IMR-90 (cell line): Measurements from ENCODE around the gene RAPGEF3. TPM values are rescaled to one million over a fixed set of nuclear protein-coding genes. Genes with fewer than 3 reads are reported as not detected.

Source experiments
- ATAC-seq: fragments of 200-7000 bp; cut with Tn5 transposase; 2 replicates; pipeline ENCODE4 v1.9.1; 2020; ENCODE audit warnings: low read depth, mild to moderate bottlenecking, moderate library complexity
- BruUV-seq: library from RNA; stranded (reverse); fragments of 400-500 nt; replicated peaks from 2 replicates; lab custom pipeline; 2021; lab: Mats Ljungman, UMichigan
- CTCF ChIA-PET: fragments of 300-600 bp; formaldehyde crosslinking; extraction: SDS; loops from one replicate; lab custom pipeline; 2021; ENCODE audit warnings: antibody characterized with exemption; lab: Yijun Ruan, JAX
- POLR2A ChIA-PET: fragments of 300-600 bp; sonication (Branson Sonifier 250); formaldehyde crosslinking; loops from one replicate; lab custom pipeline; 2022; ENCODE audit warnings: antibody characterized with exemption; ENCODE audit not compliant: unreplicated experiment; lab: Charles Lee
- DNase-seq: peaks from one replicate; pipeline ENCODE4 v3.0.0; 2013
- H2AFZ ChIP-seq: replicated peaks from 2 replicates; pipeline ENCODE3; 2013; ENCODE audit warnings: low read length, mild to moderate bottlenecking; ENCODE audit not compliant: poor library complexity
- H2AK5ac ChIP-seq: 2 replicates; pipeline ENCODE4 v1.6.1; 2013; ENCODE audit warnings: low read depth, low read length, inconsistent platforms
- H2AK9ac ChIP-seq: replicated peaks from 2 replicates; pipeline ENCODE3; 2013; ENCODE audit warnings: mild to moderate bottlenecking, low read depth, low read length, moderate library complexity; ENCODE audit not compliant: poor library complexity
- H2BK120ac ChIP-seq: 2 replicates; pipeline ENCODE4 v1.6.1; 2013; ENCODE audit warnings: low read depth, low read length, inconsistent platforms
- H2BK15ac ChIP-seq: 3 replicates; pipeline ENCODE4 v1.6.1; 2013; ENCODE audit warnings: low read depth, low read length, inconsistent platforms
- H2BK20ac ChIP-seq: 2 replicates; pipeline ENCODE4 v1.6.1; 2013; ENCODE audit warnings: low read depth, mild to moderate bottlenecking, inconsistent platforms, low read length, moderate library complexity
- H2BK5ac ChIP-seq: 2 replicates; pipeline ENCODE4 v1.6.1; 2013; ENCODE audit warnings: mild to moderate bottlenecking, low read depth, low read length, inconsistent platforms; ENCODE audit not compliant: poor library complexity, severe bottlenecking
- H3K14ac ChIP-seq: replicated peaks from 2 replicates; pipeline ENCODE4 v1.6.1; 2013; ENCODE audit warnings: low read depth, low read length, inconsistent platforms
- H3K18ac ChIP-seq: 2 replicates; pipeline ENCODE4 v1.6.1; 2013; ENCODE audit warnings: low read depth, low read length, control low read depth
- H3K23ac ChIP-seq: 2 replicates; pipeline ENCODE4 v1.6.1; 2013; ENCODE audit warnings: low read depth, low read length, inconsistent platforms
- H3K27ac ChIP-seq: 2 replicates; pipeline ENCODE4 v1.5.1; 2013; ENCODE audit warnings: mild to moderate bottlenecking, control low read depth, low read length; ENCODE audit not compliant: insufficient read depth
- H3K27me3 ChIP-seq: 2 replicates; pipeline ENCODE4 v1.6.1; 2013; ENCODE audit warnings: low read length; ENCODE audit not compliant: control insufficient read depth, insufficient read depth
- H3K36me3 ChIP-seq: 2 replicates; pipeline ENCODE4 v1.6.1; 2013; ENCODE audit warnings: low read length, mixed read lengths; ENCODE audit not compliant: control insufficient read depth, insufficient read depth
- H3K4ac ChIP-seq: 2 replicates; pipeline ENCODE4 v1.6.1; 2013; ENCODE audit warnings: low read depth, low read length, inconsistent platforms
- H3K4me1 ChIP-seq: 2 replicates; pipeline ENCODE4 v1.6.1; 2013; ENCODE audit warnings: low read length, mixed read lengths; ENCODE audit not compliant: control insufficient read depth, insufficient read depth
- H3K4me2 ChIP-seq: 2 replicates; pipeline ENCODE4 v1.6.1; 2013; ENCODE audit warnings: low read depth, mild to moderate bottlenecking, control low read depth, low read length, moderate library complexity
- H3K4me3 ChIP-seq: 2 replicates; pipeline ENCODE4 v1.5.1; 2013; ENCODE audit warnings: low read depth, mild to moderate bottlenecking, control low read depth, low read length, moderate library complexity; ENCODE audit not compliant: insufficient read depth
- H3K56ac ChIP-seq: 2 replicates; pipeline ENCODE4 v1.6.1; 2013; ENCODE audit warnings: low read length, inconsistent platforms; ENCODE audit not compliant: insufficient read depth; ENCODE audit errors: extremely low read depth
- H3K79me1 ChIP-seq, 2 experiments: 2 replicates each; pipeline ENCODE4 v1.6.1; 2013; ENCODE audit warnings: low read length in 2 of 2, inconsistent platforms in 1 of 2, low read depth in 1 of 2
- H3K9ac ChIP-seq: 2 replicates; pipeline ENCODE4 v1.6.1; 2013; ENCODE audit warnings: low read depth, low read length, control low read depth
- H3K9me1 ChIP-seq: 2 replicates; pipeline ENCODE4 v1.6.1; 2013; ENCODE audit warnings: low read length, inconsistent platforms; ENCODE audit not compliant: insufficient read depth
- H3K9me3 ChIP-seq: 2 replicates; pipeline ENCODE4 v1.6.1; 2013; ENCODE audit warnings: low read length; ENCODE audit not compliant: control insufficient read depth, insufficient read depth
- H4K20me1 ChIP-seq: 2 replicates; pipeline ENCODE4 v1.6.1; 2013; ENCODE audit warnings: low read length, inconsistent platforms; ENCODE audit not compliant: insufficient read depth
- H4K5ac ChIP-seq: 2 replicates; pipeline ENCODE4 v1.6.1; 2013; ENCODE audit warnings: mild to moderate bottlenecking, low read depth, low read length, control low read depth
- H4K8ac ChIP-seq, 2 experiments: 2 replicates each; pipeline ENCODE4 v1.6.1; 2013; ENCODE audit warnings: low read depth in 2 of 2, low read length in 2 of 2, control low read depth in 1 of 2, inconsistent platforms in 1 of 2
- H4K91ac ChIP-seq: 2 replicates; pipeline ENCODE4 v1.6.1; 2013; ENCODE audit warnings: low read depth, low read length, inconsistent platforms; ENCODE audit not compliant: insufficient read depth
- CHD1 ChIP-seq: IDR thresholded peaks from 2 replicates; pipeline ENCODE4 v1.6.1; 2012; ENCODE audit warnings: low read depth, low read length, improper control_type of control experiment
- ELK1 ChIP-seq: fragments of 150-350 bp; IDR thresholded peaks from 2 replicates; pipeline ENCODE4 v1.6.1; 2016; ENCODE audit warnings: low read depth, mild to moderate bottlenecking, low read length, moderate library complexity, borderline replicate concordance
- FOS ChIP-seq: fragments of 150-350 bp; IDR thresholded peaks from 2 replicates; pipeline ENCODE4 v1.6.1; 2016; ENCODE audit warnings: low read depth, low read length
- RFX5 ChIP-seq: IDR thresholded peaks from 2 replicates; pipeline ENCODE4 v1.8.0; 2012; ENCODE audit warnings: low read depth, mild to moderate bottlenecking, low read length, moderate library complexity
- USF2 ChIP-seq: fragments of 150-350 bp; IDR thresholded peaks from 2 replicates; pipeline ENCODE4 v1.6.1; 2017; ENCODE audit warnings: mild to moderate bottlenecking, antibody characterized with exemption, low read length, low read depth
- WGBS, 2 experiments: methylation state at CpG; one replicate each; pipeline versions ENCODE4 v1.1.5 to v1.1.7; 2013; ENCODE audit warnings: missing lambda C conversion rate in 2 of 2; ENCODE audit not compliant: insufficient read length in 1 of 2; ENCODE audit errors: extremely low coverage in 2 of 2; 5-methylcytosine and 5-hydroxymethylcytosine counted together
- dilution Hi-C: fragments of 300-500 bp; cut with HindIII; formaldehyde crosslinking; loops from one replicate; pipeline ENCODE4 v1.14.3; 2018; ENCODE audit warnings: low sequenced_read_pairs; ENCODE audit not compliant: unreplicated experiment
- in situ Hi-C: fragments of 300-500 bp; cut with MboI; formaldehyde crosslinking; loops from 3 replicates; pipeline ENCODE4 v1.14.3; 2019; ENCODE audit warnings: low sequenced_read_pairs, inconsistent platforms, mixed read lengths
- intact Hi-C: fragments of 100-400 bp; cut with micrococcal nuclease; formaldehyde crosslinking; loops from 2 replicates; pipeline ENCODE4 v1.10.0; 2022
- polyA plus RNA-seq, 3 experiments: library from polyadenylated mRNA; depleted of rRNA; stranded (reverse); fragments of >200 nt; gene quantifications; 2 replicates each; pipeline ENCODE4 v1.2.3, GENCODE V29; 2012; ENCODE audit warnings: low replicate concordance in 1 of 3
- total RNA-seq: library from RNA; depleted of rRNA; stranded (reverse); fragments of >200 nt; gene quantifications from 2 replicates; pipeline ENCODE4 v1.2.3, GENCODE V29; 2012

The RAPGEF3 gene
- total and polyA plus RNA-seq, 2 of the 4 experiments (the other 2 are of a cell fraction) = 1.3 to 2.0 TPM

- Histone ChIP-seq H2BK5ac (no peak overlapping the region), H3K4me3 (no peak overlapping the region), H3K18ac (no peak overlapping the region), H3K9ac (no peak overlapping the region), H3K4me2 (no peak overlapping the region), H2AK9ac (no peak overlapping the region), H3K27me3 (peaks cover 32% of the 10 kb centered on the region), H4K20me1 (no peaks in the 10 kb centered on the region), H4K5ac (no peak overlapping the region), H2BK20ac (no peak overlapping the region), H2AFZ (no peak overlapping the region), H3K9me3 (no peaks in the 10 kb centered on the region), H3K27ac (no peak overlapping the region), H3K79me1 (no peaks in the 10 kb centered on the region), H2AK5ac (no peak overlapping the region), H3K9me1 (peaks cover 3% of the 10 kb centered on the region; the same call in 1 of the 2 replicates), H2BK120ac (no peak overlapping the region), H4K91ac (no peak overlapping the region), H3K14ac (no peak overlapping the region), H3K23ac (no peak overlapping the region), H3K56ac (no peak overlapping the region), H4K8ac (no peak overlapping the region), H2BK15ac (no peak overlapping the region), H3K4me1 (peaks cover 2% of the 10 kb centered on the region; the same call in 1 of the 2 replicates), H3K36me3 (no peaks in the 10 kb centered on the region), H3K4ac (no peak overlapping the region)
- ATAC-seq = no peak
- in situ Hi-C loops (loop anchor here (10.0 kb wide), 1 partner anchor 88 kb away; no protein-coding TSS in a partner anchor), intact Hi-C loops (no loop called here), dilution Hi-C loops (no loop called here)
- TF ChIP-seq USF2 (no peak), ELK1 (no peak), RFX5 (no peak), FOS (no peak), CHD1 (no peak)
- ChIA-PET POLR2A (no interaction called here), CTCF (no interaction called here)
- WGBS, 2 experiments = 94% methylated on average over 3 of the region's 4 CpGs; no CpG with 5 or more reads in 1 of the 2 experiments
- no TSS peak for BruUV-seq
- DNase-seq = no peak
Measured at GRCh38 chr12:47747126-47747525, 11.6 kb downstream of the RAPGEF3 start.
